HepG2 (cell line): ENCODE results near the gene GPT2. TPM values are rescaled to one million over a fixed set of nuclear protein-coding genes. Genes with fewer than 3 reads are reported as not detected.

Experiments
- ESRRA ChIP-seq: sonication (generic); formaldehyde crosslinking; IDR thresholded peaks from 2 replicates; pipeline ENCODE4 v1.5.1; 2020; ENCODE audit warnings: mild to moderate bottlenecking, low read depth, missing genetic modification reagents
- FOXK2 ChIP-seq: fragments of 450-650 bp; IDR thresholded peaks from 2 replicates; pipeline ENCODE4 v1.6.1; 2016
- KAT2B ChIP-seq: fragments of 150-350 bp; IDR thresholded peaks from 2 replicates; pipeline ENCODE4 v1.6.1; 2014; ENCODE audit warnings: low read depth, low read length, borderline replicate concordance
- MIXL1 ChIP-seq: IDR thresholded peaks from 2 replicates; pipeline ENCODE4 v1.6.1; 2016
- REXO4 ChIP-seq: sonication (generic); formaldehyde crosslinking; IDR thresholded peaks from 2 replicates; pipeline ENCODE4 v1.8.0; 2022; ENCODE audit warnings: missing genetic modification reagents, mild to moderate bottlenecking, borderline replicate concordance
- SATB2 ChIP-seq: sonication (generic); formaldehyde crosslinking; IDR thresholded peaks from 2 replicates; pipeline ENCODE4 v1.5.0; 2020; ENCODE audit warnings: missing genetic modification reagents
- SP140L ChIP-seq: sonication (generic); formaldehyde crosslinking; IDR thresholded peaks from 2 replicates; pipeline ENCODE4 v1.4.0; 2020; ENCODE audit warnings: missing genetic modification reagents, borderline replicate concordance
- ZNF121 ChIP-seq: sonication (generic); formaldehyde crosslinking; IDR thresholded peaks from 2 replicates; pipeline ENCODE4 v1.5.0; 2020; ENCODE audit warnings: mild to moderate bottlenecking, missing genetic modification reagents
- ZNF547 ChIP-seq: sonication (generic); formaldehyde crosslinking; IDR thresholded peaks from 2 replicates; pipeline ENCODE4 v1.5.1; 2020; ENCODE audit warnings: mild to moderate bottlenecking, missing genetic modification reagents
- ZNF749 ChIP-seq: sonication (generic); formaldehyde crosslinking; IDR thresholded peaks from 2 replicates; pipeline ENCODE4 v1.8.0; 2022; ENCODE audit warnings: mild to moderate bottlenecking, missing genetic modification reagents, moderate library complexity, borderline replicate concordance
- ZNF891 ChIP-seq: sonication (generic); formaldehyde crosslinking; IDR thresholded peaks from 2 replicates; pipeline ENCODE4 v1.5.0; 2020; ENCODE audit warnings: mild to moderate bottlenecking, missing genetic modification reagents
- ZSCAN30 ChIP-seq: sonication (generic); formaldehyde crosslinking; IDR thresholded peaks from 2 replicates; pipeline ENCODE4 v1.5.0; 2020; ENCODE audit warnings: mild to moderate bottlenecking, missing genetic modification reagents
- polyA plus RNA-seq, 8 experiments: library from polyadenylated mRNA; depleted of rRNA in 3 of 8; stranded (reverse) in 7 of 8; unstranded in 1 of 8; fragments of >200 nt; fragmentation: Illumina TruSeq in 4 of 8; extraction: Trizol in 4 of 8; gene quantifications; 2 replicates each; pipeline versions ENCODE4 v1.2.1 to v1.2.3, GENCODE V29; 2011 to 2016; ENCODE audit warnings: low read depth in 4 of 8, missing spikeins in 1 of 8, mixed read lengths in 1 of 8; ENCODE audit not compliant: insufficient read depth in 1 of 8
- total RNA-seq, 5 experiments: library from RNA; depleted of rRNA; stranded (reverse); fragments of >200 nt; fragmentation: Illumina TruSeq; extraction: Trizol; gene quantifications; 2 replicates each; pipeline ENCODE4 v1.2.3, GENCODE V29; 2016; ENCODE audit warnings: low read depth in 1 of 5
- TF ChIP-seq, protein P1 (sequence below): sonication (generic); formaldehyde crosslinking; IDR thresholded peaks from 2 replicates; pipeline ENCODE4 v1.8.1; 2022; ENCODE audit warnings: low read depth, mild to moderate bottlenecking, missing genetic modification reagents
- TF ChIP-seq, protein P2 (sequence below): sonication (generic); formaldehyde crosslinking; IDR thresholded peaks from 2 replicates; pipeline ENCODE4 v1.5.0; 2020; ENCODE audit warnings: missing genetic modification reagents
- TF ChIP-seq, protein P3 (sequence below), 2 experiments: sonication (generic) in 1 of 2; formaldehyde crosslinking in 1 of 2; IDR thresholded peaks; 2 replicates each; pipeline versions ENCODE4 v1.4.0 to v1.6.1; 2018 to 2020; ENCODE audit warnings: missing genetic modification reagents in 2 of 2, borderline replicate concordance in 1 of 2, low read depth in 1 of 2, mild to moderate bottlenecking in 1 of 2, missing biosample characterization in 1 of 2
- TF ChIP-seq, protein P4 (sequence below): sonication (generic); formaldehyde crosslinking; IDR thresholded peaks from 2 replicates; pipeline ENCODE4 v1.4.0; 2020; ENCODE audit warnings: missing genetic modification reagents
- TF ChIP-seq, protein P5 (sequence below): sonication (generic); formaldehyde crosslinking; IDR thresholded peaks from 2 replicates; pipeline ENCODE4 v1.9.0; 2021; ENCODE audit warnings: missing genetic modification reagents, mild to moderate bottlenecking, borderline replicate concordance
- TF ChIP-seq, protein P6 (sequence below): sonication (generic); formaldehyde crosslinking; IDR thresholded peaks from 2 replicates; pipeline ENCODE4 v1.9.0; 2022; ENCODE audit warnings: low read depth, missing genetic modification reagents

GPT2 gene
- total and polyA plus RNA-seq, 2 of the 13 experiments (the other 11 are each of a cell fraction or from before 2014, with no cell fraction given): 138 to 267 TPM

DNA sequence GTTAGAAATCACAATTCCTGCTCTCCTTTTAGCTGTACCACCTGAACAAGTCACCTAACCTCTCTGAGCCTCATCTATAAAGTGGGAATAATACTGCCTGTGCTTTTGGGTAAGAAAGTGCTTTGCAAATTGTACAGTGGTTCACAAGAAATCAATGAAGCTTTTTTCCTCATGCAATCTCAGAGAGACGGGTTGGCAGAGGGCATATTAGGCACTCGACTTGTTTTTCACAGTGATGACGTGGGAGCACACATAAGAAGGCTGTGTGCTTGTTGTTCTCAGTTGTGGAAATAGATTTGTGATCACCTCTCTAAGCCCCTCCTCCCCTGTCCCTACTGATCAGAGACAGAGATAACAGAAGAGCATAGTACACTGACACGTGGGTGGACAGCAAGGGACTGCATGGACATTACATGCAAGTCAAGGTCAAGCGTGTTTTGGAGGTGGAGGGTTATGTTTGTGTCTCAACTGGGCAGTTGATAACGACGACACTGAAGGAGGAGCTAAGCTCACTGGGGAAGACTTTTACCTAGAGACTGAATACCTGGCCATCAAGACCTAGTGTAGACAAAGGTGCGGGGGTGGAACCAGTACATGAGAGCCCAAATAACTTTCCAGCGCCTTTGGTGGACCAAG lies 1.7 kb upstream of the GPT2 start (continued):
- TF ChIP-seq, protein P1, sequence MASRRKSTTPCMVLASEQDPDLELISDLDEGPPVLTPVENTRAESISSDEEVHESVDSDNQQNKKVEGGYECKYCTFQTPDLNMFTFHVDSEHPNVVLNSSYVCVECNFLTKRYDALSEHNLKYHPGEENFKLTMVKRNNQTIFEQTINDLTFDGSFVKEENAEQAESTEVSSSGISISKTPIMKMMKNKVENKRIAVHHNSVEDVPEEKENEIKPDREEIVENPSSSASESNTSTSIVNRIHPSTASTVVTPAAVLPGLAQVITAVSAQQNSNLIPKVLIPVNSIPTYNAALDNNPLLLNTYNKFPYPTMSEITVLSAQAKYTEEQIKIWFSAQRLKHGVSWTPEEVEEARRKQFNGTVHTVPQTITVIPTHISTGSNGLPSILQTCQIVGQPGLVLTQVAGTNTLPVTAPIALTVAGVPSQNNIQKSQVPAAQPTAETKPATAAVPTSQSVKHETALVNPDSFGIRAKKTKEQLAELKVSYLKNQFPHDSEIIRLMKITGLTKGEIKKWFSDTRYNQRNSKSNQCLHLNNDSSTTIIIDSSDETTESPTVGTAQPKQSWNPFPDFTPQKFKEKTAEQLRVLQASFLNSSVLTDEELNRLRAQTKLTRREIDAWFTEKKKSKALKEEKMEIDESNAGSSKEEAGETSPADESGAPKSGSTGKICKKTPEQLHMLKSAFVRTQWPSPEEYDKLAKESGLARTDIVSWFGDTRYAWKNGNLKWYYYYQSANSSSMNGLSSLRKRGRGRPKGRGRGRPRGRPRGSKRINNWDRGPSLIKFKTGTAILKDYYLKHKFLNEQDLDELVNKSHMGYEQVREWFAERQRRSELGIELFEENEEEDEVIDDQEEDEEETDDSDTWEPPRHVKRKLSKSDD (CRISPR knock-in tag): peak; percentile 59; the same call in 1 of the 2 replicates
- TF ChIP-seq, protein P2, sequence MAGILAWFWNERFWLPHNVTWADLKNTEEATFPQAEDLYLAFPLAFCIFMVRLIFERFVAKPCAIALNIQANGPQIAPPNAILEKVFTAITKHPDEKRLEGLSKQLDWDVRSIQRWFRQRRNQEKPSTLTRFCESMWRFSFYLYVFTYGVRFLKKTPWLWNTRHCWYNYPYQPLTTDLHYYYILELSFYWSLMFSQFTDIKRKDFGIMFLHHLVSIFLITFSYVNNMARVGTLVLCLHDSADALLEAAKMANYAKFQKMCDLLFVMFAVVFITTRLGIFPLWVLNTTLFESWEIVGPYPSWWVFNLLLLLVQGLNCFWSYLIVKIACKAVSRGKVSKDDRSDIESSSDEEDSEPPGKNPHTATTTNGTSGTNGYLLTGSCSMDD (CRISPR knock-in tag): no peak
- TF ChIP-seq REXO4 (CRISPR knock-in tag) (no peak), ZNF121 (CRISPR knock-in tag) (peak; percentile 86), SATB2 (CRISPR knock-in tag) (no peak), ESRRA (CRISPR knock-in tag) (peak; percentile 94), MIXL1 (CRISPR knock-in tag) (peak; percentile 98), ZNF891 (CRISPR knock-in tag) (no peak), KAT2B (no peak), FOXK2 (peak; percentile 86), SP140L (0 out of 2 replicates have a peak, but pooled peaks have one; percentile 57), ZNF547 (CRISPR knock-in tag) (peak; percentile 70; the same call in 1 of the 2 replicates), ZNF749 (CRISPR knock-in tag) (no peak), ZSCAN30 (CRISPR knock-in tag) (no peak)
- TF ChIP-seq, protein P3, sequence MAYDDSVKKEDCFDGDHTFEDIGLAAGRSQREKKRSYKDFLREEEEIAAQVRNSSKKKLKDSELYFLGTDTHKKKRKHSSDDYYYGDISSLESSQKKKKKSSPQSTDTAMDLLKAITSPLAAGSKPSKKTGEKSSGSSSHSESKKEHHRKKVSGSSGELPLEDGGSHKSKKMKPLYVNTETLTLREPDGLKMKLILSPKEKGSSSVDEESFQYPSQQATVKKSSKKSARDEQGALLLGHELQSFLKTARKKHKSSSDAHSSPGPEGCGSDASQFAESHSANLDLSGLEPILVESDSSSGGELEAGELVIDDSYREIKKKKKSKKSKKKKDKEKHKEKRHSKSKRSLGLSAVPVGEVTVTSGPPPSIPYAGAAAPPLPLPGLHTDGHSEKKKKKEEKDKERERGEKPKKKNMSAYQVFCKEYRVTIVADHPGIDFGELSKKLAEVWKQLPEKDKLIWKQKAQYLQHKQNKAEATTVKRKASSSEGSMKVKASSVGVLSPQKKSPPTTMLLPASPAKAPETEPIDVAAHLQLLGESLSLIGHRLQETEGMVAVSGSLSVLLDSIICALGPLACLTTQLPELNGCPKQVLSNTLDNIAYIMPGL (CRISPR knock-in tag; IDR thresholded peaks at IDR 0.05; ENCODE audit: borderline replicate concordance in 1 of 2, low read depth in 1 of 2): peak; percentile 70 to 80; a peak in 3 of 4 replicates
- TF ChIP-seq, protein P4, sequence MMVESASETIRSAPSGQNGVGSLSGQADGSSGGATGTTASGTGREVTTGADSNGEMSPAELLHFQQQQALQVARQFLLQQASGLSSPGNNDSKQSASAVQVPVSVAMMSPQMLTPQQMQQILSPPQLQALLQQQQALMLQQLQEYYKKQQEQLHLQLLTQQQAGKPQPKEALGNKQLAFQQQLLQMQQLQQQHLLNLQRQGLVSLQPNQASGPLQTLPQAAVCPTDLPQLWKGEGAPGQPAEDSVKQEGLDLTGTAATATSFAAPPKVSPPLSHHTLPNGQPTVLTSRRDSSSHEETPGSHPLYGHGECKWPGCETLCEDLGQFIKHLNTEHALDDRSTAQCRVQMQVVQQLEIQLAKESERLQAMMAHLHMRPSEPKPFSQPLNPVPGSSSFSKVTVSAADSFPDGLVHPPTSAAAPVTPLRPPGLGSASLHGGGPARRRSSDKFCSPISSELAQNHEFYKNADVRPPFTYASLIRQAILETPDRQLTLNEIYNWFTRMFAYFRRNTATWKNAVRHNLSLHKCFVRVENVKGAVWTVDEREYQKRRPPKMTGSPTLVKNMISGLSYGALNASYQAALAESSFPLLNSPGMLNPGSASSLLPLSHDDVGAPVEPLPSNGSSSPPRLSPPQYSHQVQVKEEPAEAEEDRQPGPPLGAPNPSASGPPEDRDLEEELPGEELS (CRISPR knock-in tag): peak; percentile 99
- TF ChIP-seq, protein P5, sequence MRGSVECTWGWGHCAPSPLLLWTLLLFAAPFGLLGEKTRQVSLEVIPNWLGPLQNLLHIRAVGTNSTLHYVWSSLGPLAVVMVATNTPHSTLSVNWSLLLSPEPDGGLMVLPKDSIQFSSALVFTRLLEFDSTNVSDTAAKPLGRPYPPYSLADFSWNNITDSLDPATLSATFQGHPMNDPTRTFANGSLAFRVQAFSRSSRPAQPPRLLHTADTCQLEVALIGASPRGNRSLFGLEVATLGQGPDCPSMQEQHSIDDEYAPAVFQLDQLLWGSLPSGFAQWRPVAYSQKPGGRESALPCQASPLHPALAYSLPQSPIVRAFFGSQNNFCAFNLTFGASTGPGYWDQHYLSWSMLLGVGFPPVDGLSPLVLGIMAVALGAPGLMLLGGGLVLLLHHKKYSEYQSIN (CRISPR knock-in tag): no peak
- TF ChIP-seq, protein P6, sequence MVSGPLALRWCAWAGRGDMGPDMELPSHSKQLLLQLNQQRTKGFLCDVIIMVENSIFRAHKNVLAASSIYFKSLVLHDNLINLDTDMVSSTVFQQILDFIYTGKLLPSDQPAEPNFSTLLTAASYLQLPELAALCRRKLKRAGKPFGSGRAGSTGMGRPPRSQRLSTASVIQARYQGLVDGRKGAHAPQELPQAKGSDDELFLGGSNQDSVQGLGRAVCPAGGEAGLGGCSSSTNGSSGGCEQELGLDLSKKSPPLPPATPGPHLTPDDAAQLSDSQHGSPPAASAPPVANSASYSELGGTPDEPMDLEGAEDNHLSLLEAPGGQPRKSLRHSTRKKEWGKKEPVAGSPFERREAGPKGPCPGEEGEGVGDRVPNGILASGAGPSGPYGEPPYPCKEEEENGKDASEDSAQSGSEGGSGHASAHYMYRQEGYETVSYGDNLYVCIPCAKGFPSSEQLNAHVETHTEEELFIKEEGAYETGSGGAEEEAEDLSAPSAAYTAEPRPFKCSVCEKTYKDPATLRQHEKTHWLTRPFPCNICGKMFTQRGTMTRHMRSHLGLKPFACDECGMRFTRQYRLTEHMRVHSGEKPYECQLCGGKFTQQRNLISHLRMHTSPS (CRISPR knock-in tag): peak; percentile 88; the same call in 1 of the 2 replicates
